Measurements from ENCODE around the gene AJM1. TPM values are rescaled to one million over a fixed set of nuclear protein-coding genes. Genes with fewer than 3 reads are reported as not detected.
"Not testable (repeated sequence)": the region's sequence is repeated elsewhere in the genome, so short reads cannot be mapped to it uniquely, and the experiment has no call there.

Gene AJM1
- total RNA-seq, 1 experiment from 2014 or later, result 7.1 TPM

GRCh38 chr9:136796238-136796774, 46.0 kb upstream of the AJM1 start, which contains the start of gene CCDC183 (continued):
- no peak for TF ChIP-seq ZNF274 (IDR thresholded peaks at IDR 0.05; ENCODE audit: low read depth, low read length)

GRCh38 chr9:136796775-136797347, 45.4 kb upstream of the AJM1 start:
- BruUV-seq (replicated peaks); H3K9ac ChIP-seq (ENCODE audit: low read length); H3K4me3 ChIP-seq (replicated peaks in 1 of 2; ENCODE audit: low read depth in 1 of 2, low read length in 2 of 2); H3K9me2 ChIP-seq (ENCODE audit: insufficient read depth); H3K4me2 ChIP-seq (ENCODE audit: low read length); H4K20me1 ChIP-seq (ENCODE audit: insufficient read depth); H2AFZ ChIP-seq (ENCODE audit: low read depth, low read length, poor library complexity, severe bottlenecking); H3K36me3 ChIP-seq (ENCODE audit: control insufficient read depth in 1 of 2, insufficient read depth in 2 of 2, low read length in 2 of 2); H3K9me3 ChIP-seq (ENCODE audit: control insufficient read depth in 1 of 2, insufficient read depth in 1 of 2, low read depth in 1 of 2, low read length in 2 of 2); ATAC-seq; POLR2A ChIA-PET; intact Hi-C loops (cut with micrococcal nuclease); DNase-seq (ENCODE audit: low read depth, low spot score); H3K27ac ChIP-seq (ENCODE audit: low read depth, low read length); RAD21 ChIA-PET (ENCODE audit: low non-redundant PET in 1 of 2, low total read pairs in 2 of 2, uncharacterized antibody in 2 of 2, unreplicated experiment in 2 of 2); CTCF ChIA-PET; H3K27me3 ChIP-seq (ENCODE audit: insufficient read depth, low read length): not testable (repeated sequence)
- H3K4me1 ChIP-seq (ENCODE audit: control insufficient read depth in 1 of 2, insufficient read depth in 2 of 2, low read length in 2 of 2), result peaks cover 23 to 43% of the 10 kb centered on the region in 2 experiments
- peaks cover 12% of the 10 kb centered on the region; the same call in 1 of the 2 replicates for H3K79me2 ChIP-seq (ENCODE audit: insufficient read depth, low read length)

GRCh38 chr9:136798708-136799078, 43.6 kb upstream of the AJM1 start:
- H3K4me2 ChIP-seq (ENCODE audit: low read length), result no peak overlapping the region
- CTCF ChIA-PET, result interaction anchor here (1.4 kb wide), 1 partner anchor 236 kb away, joined by 3 read pairs; no protein-coding TSS in a partner anchor
- no peaks in the 10 kb centered on the region for H3K79me2 ChIP-seq (ENCODE audit: insufficient read depth, low read length)
- H3K9me3 ChIP-seq (ENCODE audit: control insufficient read depth in 1 of 2, insufficient read depth in 1 of 2, low read depth in 1 of 2, low read length in 2 of 2), result no peaks in the 10 kb centered on the region
- RAD21 ChIA-PET (ENCODE audit: low non-redundant PET in 1 of 2, low total read pairs in 2 of 2, uncharacterized antibody in 2 of 2, unreplicated experiment in 2 of 2), result no interaction called here
- BruUV-seq (replicated peaks), result no TSS peak
- H4K20me1 ChIP-seq (ENCODE audit: insufficient read depth), result no peaks in the 10 kb centered on the region
- ATAC-seq (no peak), DNase-seq (ENCODE audit: low read depth, low spot score) (no peak)
- POLR2A ChIA-PET, result no interaction called here
- H3K4me3 ChIP-seq (replicated peaks in 1 of 2; ENCODE audit: low read depth in 1 of 2, low read length in 2 of 2), result no peak overlapping the region
- H3K9ac ChIP-seq (ENCODE audit: low read length), result no peak overlapping the region
- intact Hi-C loops (cut with micrococcal nuclease), result no loop called here
- H3K27me3 ChIP-seq (ENCODE audit: insufficient read depth, low read length), result no peaks in the 10 kb centered on the region
- no peak overlapping the region for H2AFZ ChIP-seq (ENCODE audit: low read depth, low read length, poor library complexity, severe bottlenecking)
- no peak overlapping the region for H3K27ac ChIP-seq (ENCODE audit: low read depth, low read length)
- H3K9me2 ChIP-seq (ENCODE audit: insufficient read depth), result no peaks in the 10 kb centered on the region
- peaks cover 20 to 27% of the 10 kb centered on the region in 2 experiments for H3K4me1 ChIP-seq (ENCODE audit: control insufficient read depth in 1 of 2, insufficient read depth in 2 of 2, low read length in 2 of 2)
- no peaks in the 10 kb centered on the region for H3K36me3 ChIP-seq (ENCODE audit: control insufficient read depth in 1 of 2, insufficient read depth in 2 of 2, low read length in 2 of 2)
- no peak for TF ChIP-seq CBX3 (IDR thresholded peaks at IDR 0.05; ENCODE audit: low read depth)
- TF ChIP-seq ZFX (IDR thresholded peaks at IDR 0.05), result no peak
- no peak for TF ChIP-seq JUND (IDR thresholded peaks at IDR 0.05)
- TF ChIP-seq EZH2phosphoT487 (IDR thresholded peaks at IDR 0.05; ENCODE audit: borderline replicate concordance), result no peak
- TF ChIP-seq POLR2A (IDR thresholded peaks at IDR 0.05; ENCODE audit: borderline replicate concordance, extremely low read depth, insufficient read depth, insufficient read length), result no peak
- TF ChIP-seq SIN3A (IDR thresholded peaks at IDR 0.05; ENCODE audit: low read depth), result no peak
- no peak for TF ChIP-seq REST (IDR thresholded peaks at IDR 0.05; ENCODE audit: low read depth)
- TF ChIP-seq ZBTB33 (IDR thresholded peaks at IDR 0.05; ENCODE audit: extremely low read depth, insufficient replicate concordance, low read length), result no peak
- no peak for TF ChIP-seq RAD21 (IDR thresholded peaks at IDR 0.05; ENCODE audit: low read depth)
